ENCODE results near the gene SMARCA4.
A peak's percentile ranks its signal among the peaks of the same experiment; 100 is the strongest.

Gene SMARCA4

DNA sequence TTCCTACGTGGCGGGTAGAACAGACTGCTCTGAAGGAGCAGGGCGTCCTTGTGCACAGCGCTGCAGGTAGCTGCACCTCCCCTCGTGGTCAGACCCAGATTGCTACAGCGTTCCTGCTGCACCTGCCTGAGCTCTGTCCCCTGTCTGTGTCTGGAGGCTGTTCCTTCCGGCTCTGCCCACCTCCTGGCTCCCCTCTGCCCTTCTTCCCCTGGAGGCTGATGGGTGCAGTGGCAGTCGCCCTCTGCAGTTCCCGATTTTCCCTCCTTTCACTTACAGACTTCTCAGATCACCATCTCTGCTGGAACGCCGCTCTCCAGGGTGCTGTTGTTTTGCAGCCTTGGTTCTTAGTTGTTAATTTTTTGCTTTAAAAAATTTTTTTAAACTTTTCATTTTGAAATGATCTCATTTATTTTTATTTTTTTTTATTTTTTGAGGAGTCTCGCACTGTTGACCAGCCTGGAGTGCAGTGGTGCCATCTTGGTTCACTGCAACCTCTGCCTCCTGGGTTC lies 53.6 kb downstream of the SMARCA4 start:
- no peak for DNase-seq (ENCODE audit: low spot score)

DNA sequence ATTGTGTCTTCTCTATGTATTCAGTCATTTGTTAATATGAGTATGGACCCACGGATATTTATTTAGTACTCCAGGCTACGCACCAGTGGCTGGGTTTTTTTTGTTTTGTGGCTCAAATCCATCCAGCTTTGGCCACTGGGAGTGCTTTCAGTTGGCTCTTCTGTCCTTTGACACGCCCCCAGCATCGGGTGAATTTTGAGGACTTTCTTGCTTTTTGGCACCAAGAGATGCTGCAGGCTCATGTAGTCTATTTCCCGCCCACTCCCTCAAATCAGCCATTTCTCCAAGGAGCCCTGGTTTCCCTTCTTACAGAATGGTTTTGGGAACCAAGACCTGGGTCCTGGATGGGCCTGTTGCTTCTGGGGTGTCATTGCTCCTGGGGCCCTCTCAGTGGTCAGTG lies 55.8 kb downstream of the SMARCA4 start:
- DNase-seq (ENCODE audit: low spot score), result no peak

DNA sequence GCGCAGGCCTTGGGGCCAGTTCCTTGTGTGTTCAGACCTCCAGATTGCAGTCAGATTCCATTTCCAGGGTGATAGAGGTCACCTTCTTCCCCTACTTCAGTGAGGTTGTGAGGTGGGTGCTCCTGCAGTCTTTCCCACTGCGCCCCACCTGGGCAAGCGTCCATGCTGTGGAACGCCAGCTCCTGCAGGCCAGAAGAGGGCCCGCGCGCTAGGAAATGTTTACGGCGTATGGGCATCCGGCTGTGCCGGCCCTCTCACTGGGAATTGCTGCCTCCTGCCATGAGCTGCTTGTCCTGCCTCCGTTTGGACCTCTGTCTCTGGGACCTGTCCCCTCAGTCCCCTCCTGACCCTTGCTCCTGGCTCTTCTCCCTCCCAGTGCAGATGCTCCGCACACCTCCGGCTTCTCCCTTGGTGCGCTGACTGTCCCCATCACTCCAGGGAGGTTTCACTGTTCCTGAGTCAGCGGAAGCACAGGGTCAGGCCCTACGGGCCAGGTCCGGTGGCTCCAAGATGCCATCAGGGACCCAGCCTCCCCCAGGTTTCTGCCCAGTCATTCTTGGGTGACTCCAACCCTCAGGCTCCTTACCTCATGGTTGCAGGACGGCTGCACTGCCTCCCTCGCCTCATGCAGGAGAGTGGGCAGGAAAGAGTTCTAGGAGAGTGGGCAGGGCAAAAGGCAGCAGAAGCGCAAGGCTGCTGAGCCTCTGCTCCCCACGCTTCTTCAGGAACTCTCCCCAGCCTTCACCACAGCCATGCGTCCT lies 56.6 kb downstream of the SMARCA4 start:
- no peak for DNase-seq (ENCODE audit: low spot score)

DNA sequence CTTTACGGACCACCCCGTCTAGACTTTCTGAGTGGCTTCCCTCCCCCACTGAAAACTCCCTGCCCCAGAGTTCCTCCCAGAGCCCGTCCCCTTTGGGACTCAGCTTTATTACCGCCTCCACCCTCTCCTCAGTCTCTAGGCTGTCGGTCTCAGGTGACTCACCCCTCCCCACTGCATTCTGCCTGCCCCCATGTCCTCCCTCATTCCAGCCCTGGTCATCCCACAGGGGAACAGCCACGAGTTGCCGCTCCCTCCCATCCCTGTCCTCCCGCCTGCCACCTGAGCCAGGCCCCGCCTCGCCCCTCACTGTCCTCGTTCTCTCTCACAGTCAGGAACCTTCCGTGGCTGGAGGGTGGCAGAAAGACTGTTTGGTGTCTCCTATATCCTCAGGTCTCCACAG lies 57.3 kb downstream of the SMARCA4 start:
- no peak for DNase-seq (ENCODE audit: low spot score)

DNA sequence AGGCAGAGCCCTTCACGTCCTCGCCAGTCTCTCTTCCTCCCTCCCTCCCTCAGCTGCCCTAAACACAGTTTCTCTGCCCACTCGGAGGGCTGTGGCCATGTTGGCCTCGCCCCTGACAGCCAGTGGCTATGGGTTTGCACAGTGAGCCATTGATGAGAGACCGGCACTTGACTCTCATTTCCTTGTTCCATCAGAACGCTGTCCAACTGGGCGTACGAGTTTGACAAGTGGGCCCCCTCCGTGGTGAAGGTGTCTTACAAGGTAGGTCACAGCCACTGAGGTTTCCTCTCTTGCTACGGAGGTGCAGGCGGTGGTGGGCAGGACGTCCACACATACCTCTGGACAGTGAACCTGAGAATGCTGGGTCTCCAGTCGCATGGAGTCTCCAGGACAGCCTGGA lies 57.9 kb downstream of the SMARCA4 start:
- DNase-seq (ENCODE audit: low spot score), result no peak

DNA sequence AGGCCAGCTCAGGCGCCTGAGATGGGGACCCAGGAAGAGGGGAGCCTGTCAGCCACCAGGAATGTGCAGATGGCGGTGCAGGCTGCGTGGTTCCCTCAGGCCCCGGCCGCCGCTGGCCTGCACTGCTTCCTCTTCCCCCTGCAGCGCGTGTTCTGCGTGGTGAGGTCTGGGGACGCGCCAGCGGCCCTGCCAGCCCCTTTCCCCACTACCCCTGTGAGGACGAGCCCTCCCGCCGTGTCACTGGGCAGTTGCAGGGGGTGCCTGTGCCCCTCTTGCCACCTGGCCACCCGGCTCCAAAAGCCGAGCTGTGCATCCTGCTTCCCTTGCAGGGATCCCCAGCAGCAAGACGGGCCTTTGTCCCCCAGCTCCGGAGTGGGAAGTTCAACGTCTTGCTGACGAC lies 58.4 kb downstream of the SMARCA4 start:
- DNase-seq (ENCODE audit: low spot score), result no peak

DNA sequence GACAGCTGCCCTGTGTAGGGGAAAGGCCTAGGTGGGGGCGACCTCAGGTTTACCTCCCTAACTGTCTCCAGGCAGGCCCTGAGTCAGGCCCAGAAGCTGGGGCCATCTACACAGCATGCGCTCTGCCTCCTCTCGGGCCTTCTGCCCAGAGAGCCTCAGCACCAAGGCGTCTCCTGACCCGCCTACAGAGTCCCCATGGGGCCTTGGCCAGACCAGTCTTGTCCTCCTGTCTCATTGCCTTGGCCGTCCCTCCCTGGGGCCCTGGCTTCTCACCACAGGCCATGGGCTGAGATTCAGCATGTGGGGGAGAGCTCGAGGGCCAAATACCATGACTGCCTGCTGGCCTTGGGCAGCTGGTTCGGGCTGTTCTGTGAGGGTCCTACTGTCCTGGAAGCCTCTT lies 59.0 kb downstream of the SMARCA4 start:
- DNase-seq (ENCODE audit: low spot score), result no peak

DNA sequence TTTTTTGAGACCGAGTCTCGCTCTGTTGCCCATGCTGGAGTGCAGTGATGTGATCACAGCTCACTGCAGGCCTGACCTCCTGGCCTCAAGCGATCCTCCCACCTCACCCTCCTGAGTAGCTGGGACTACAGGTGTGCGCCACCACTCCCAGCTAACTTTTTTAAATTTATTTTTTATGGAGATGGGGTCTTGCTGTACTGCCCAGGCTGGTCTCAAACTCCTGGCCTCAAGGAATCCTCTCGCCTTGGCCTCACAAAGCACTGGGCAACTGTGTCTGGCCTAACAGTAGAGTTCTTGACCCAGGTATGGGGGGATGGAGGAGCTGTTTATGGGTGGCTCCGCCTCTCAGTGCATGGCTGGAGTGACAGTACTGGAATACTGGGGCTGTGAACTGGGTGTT lies 59.6 kb downstream of the SMARCA4 start:
- no peak for DNase-seq (ENCODE audit: low spot score)

DNA sequence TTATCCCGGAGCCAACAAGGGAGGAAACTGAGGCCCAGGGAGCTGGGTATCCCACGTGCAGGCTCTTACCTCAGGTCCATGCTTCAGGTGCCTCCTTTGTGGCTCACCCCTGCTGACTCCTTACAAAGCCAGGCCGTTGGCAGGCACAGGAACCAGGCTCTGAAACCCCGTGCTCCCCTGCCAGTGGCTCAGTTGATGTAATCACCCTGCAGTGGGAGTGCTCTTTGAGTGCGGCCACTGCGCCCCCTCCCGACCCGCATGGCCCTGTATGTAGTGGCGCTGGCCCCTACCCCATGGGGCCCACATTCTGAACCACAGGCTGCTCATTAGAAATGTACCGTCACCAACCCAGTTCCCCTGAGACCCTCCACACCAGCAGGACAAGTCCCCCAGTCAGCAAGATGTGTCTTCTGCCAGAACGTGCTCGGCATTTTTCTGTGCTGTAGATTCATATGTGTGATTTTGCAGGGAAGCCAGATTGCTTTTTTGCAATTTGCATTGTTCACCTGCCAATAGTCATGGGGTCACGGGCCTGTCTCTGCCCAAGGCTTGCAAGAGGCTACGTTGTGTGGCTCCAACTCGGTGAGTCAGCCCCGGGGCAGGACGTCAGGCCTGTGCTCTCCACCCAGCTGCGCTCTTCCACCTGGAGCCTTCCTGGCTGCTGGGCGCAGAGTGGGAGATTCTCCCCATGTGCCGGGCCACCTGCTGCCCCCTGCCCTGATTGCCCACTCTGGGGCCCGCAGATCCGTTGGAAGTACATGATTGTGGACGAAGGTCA lies 60.3 kb downstream of the SMARCA4 start:
- no peak for DNase-seq (ENCODE audit: low spot score)

DNA sequence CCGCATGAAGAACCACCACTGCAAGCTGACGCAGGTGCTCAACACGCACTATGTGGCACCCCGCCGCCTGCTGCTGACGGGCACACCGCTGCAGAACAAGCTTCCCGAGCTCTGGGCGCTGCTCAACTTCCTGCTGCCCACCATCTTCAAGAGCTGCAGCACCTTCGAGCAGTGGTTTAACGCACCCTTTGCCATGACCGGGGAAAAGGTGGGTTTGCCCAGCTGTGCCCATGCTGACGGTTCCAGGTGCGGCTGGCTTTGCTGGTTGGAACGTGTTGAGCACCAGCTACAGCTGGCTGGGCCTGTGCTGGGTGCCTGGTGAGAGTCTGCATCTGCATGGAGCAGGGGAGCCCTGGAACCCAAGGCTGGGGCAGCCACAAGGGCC lies 60.9 kb downstream of the SMARCA4 start:
- no peak for DNase-seq (ENCODE audit: low spot score)

DNA sequence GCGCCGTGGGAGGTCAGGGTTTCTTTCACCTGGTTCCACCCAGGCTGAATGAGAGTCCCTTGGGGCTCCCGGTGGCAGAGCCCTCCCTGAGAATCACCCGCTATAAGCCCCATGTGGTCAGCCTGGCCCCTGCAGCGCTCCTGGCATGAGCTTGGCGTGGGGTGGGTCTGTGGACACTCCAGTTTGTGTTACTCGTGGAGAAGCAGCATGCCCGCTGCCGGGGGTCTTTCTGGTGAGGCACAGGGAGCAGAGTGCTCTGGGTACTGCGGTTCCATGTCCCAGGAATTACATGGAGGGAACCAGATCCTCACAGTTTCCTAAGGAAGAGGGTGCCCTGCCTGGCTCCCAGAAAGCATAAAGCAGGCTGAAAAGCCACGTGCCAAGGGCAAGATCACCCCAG lies 62.2 kb downstream of the SMARCA4 start:
- no peak for DNase-seq (ENCODE audit: low spot score)

DNA sequence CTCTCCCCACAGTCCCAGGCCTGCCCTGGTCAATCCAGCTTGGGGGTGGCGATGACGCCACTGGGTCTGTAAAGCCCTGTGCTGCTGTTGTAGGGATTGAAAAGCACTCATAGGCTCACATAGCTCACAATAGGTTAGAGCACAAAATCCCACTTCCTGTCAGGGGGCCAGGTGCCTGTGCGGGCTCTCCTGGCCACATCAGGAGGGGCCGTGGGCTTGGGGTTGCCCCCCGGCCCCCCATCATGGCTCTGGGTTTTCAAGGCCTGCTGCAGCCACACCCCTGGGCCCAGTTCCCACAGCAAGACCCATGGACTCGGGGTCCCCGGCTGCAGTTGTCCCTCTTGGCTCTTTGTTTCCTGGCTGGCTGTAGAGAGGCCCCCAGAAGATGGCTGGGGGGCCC lies 62.9 kb downstream of the SMARCA4 start:
- no peak for DNase-seq (ENCODE audit: low spot score)

DNA sequence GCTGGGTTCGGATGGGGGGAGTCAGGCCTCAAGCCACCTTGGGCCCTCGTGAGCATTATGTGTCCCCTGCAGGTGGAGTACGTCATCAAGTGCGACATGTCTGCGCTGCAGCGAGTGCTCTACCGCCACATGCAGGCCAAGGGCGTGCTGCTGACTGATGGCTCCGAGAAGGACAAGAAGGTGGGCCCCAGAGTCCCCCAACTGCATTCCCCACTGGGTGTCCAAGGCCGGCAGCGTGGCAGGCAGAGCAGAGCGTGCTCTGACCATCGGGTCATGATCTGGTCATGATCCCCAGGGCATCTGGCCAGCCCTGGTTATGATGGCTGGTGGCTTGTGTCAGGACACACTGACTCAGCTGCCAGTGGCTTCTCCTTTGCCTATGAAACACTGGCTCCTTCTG lies 63.4 kb downstream of the SMARCA4 start:
- DNase-seq (ENCODE audit: low spot score), result peak; percentile 22

DNA sequence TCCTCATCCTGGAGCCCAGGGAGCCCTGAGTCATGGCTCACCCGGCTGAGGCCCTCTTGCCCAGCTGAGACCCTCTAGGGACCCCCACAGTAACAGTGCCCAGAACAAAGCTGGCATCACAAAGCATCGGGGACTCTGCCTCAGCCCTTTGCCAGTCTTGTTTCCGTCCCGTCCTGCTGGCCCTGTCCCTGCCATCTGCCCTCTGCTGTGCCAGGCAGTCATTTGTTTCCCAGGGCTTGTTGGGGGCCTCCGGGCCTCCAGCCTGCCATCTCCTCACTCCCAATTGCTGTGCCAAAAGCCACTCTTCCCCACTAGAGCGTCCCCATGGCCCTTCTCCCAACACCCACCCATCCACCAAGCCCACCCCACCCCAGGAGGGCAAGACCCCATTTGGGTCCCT lies 64.2 kb downstream of the SMARCA4 start:
- DNase-seq (ENCODE audit: low spot score), result no peak

DNA sequence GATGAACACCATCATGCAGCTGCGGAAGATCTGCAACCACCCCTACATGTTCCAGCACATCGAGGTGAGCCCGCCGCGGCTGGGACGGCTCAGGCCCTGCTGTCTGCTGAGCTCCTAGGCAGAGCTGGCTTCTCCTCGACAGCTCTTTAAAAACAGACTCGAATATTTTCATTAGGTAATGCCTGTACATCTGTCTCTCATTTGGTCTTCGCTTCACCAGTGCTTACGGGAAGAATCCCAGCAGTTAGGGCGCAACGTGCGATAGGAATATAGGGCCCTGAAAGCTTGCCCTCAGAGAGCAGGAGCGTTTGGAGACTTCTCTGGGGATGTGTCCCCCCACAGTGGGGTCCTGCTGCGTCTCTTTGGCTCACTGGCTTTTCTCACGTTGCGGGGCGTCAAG lies 64.6 kb downstream of the SMARCA4 start:
- no peak for DNase-seq (ENCODE audit: low spot score)

DNA sequence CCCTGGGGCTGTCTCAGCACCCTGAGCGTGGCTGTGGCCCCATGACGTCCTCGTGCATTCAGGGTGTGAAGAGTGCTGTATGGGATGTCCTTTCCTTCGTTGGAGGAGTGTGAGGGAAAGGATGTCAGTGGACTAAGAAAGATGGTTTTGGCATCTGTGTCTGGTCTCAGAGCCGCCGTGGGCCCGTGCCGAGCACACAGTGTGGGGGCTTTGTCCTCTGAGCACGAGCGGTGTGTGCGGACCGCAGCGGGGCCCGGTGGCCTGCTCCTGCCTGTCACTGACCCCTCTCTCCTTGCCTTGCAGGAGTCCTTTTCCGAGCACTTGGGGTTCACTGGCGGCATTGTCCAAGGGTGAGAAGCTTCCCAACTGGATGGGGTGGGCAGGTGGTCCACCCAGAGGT lies 65.2 kb downstream of the SMARCA4 start:
- DNase-seq (ENCODE audit: low spot score), result no peak

DNA sequence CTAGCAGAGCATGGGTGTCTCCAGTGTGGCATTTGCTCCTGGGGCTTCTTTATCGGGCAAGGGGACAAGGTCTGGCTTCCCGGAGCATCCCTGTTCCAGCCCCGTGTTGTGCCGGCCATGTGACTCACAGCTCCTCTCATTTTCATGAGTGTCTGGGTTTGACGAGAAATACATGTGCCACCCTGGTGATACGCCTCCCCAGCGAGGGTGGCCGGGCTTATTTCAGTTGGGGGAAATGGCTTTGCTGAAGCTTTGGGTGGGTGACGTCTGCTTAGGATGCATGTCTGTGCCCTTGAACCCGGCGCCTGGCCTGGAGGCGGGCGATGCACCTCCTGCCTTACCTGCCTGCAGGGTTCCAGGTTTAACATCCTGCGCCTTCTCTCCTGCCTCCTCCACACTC lies 66.6 kb downstream of the SMARCA4 start:
- DNase-seq (ENCODE audit: low spot score), result no peak

DNA sequence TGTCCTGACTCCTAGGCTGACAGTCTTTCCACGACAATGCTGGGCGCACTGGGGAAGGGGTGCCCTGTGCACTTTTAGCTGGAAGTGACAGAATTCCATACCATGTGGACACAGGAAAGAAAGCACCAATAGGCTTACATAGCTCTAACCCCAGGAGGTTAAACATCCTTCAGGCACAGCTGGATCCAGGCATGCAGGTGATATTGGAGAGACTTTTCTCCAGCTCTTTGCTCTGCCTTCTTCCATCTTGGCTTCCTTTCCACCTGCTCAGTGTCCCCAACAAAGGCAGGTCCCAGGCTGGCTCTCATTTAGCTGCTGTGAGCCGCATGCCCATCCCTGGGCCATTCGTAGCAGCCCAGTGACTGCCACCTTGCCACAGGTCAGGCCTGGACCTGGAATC lies 67.3 kb downstream of the SMARCA4 start:
- DNase-seq (ENCODE audit: low spot score), result no peak

DNA sequence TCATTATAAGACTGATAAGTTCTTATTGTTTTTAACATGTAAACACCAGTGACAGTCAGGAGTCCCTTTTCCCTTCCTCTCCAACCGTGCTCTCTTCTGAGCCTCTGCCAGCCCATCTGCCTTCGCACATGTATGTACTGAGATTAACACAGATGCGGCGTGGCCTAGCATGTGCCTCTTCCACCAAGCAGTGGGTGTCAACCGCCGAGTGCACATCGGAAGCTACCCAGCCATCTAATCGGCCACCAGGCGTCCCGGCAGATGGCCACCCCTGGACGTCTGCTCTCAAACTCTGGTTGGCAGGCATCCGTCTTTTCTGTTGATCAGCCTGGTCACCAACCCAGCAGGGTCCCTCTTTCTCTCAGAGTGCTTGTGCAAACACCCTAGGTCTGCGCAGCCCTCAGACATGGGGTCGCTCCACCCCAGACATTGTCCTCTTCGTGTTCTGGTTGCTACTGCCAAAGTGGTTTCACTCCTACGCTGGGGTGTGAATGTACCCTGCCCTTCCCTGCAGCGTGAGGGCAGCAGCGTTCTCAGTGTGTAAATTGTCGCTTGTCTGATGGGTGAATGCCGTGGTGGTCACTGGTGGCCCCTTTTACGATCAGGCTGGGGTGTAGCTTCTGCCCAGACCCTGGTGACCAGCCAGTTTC lies 70.7 kb downstream of the SMARCA4 start:
- no peak for DNase-seq (ENCODE audit: low spot score)

DNA sequence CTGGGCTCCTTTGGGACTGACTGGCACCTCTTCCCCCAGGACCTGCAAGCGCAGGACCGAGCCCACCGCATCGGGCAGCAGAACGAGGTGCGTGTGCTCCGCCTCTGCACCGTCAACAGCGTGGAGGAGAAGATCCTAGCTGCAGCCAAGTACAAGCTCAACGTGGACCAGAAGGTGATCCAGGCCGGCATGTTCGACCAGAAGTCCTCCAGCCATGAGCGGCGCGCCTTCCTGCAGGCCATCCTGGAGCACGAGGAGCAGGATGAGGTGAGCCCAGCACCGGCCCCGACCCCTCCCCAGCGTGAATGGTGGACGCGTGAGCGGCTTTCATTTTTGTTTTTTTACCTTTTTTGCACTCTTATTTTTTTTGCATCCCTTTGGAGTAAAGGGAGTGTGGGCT lies 72.4 kb downstream of the SMARCA4 start:
- DNase-seq (ENCODE audit: low spot score), result no peak

DNA sequence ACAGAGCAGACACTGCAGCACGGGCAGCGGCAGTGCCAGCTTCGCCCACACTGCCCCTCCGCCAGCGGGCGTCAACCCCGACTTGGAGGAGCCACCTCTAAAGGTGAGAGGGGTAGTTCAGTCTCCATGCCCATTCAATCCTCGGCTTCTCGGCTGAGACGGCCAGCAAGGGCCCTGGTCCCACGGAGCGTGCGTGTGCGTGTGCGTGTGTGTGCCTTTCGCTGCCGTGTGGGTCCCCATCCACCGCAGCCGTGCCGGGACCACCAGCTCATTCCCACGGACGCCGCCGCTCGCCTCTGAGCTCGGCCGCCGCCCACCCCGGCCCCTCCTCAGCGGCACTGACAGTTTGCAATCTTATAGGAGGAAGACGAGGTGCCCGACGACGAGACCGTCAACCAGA lies 72.9 kb downstream of the SMARCA4 start:
- no peak for DNase-seq (ENCODE audit: low spot score)

DNA sequence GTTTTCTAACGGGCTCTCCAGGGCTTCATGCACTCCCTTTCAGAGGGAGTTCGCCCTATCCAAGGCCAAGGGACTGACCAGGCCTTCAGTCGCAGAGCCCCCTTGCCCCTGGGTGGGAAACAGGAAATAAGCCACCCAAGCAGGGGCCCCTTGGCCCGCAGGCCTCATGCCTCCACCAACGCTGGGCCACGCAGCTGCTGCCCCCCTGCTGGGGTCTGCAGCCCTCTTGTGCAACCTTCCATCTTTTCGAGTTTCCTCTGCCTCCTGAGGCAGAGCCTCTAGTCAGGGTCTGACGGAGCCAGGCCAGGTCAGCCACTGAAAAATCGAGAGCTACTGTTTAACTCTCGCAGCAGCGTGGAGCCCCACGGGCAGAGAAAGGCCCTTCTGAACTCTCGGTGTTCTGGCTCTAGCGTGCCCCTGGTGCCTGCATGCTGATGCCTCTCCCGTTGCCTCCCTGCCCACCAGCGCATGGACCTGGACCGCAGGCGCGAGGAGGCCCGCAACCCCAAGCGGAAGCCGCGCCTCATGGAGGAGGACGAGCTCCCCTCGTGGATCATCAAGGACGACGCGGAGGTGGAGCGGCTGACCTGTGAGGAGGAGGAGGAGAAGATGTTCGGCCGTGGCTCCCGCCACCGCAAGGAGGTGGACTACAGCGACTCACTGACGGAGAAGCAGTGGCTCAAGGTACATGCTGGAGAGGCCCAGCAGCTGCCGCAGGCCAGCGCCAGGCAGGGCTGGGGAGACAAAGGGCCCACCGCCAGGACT lies 73.8 kb downstream of the SMARCA4 start:
- no peak for DNase-seq (ENCODE audit: low spot score)
